ENCODE results near the gene ABCC8.

- TF ChIP-seq, protein P1, sequence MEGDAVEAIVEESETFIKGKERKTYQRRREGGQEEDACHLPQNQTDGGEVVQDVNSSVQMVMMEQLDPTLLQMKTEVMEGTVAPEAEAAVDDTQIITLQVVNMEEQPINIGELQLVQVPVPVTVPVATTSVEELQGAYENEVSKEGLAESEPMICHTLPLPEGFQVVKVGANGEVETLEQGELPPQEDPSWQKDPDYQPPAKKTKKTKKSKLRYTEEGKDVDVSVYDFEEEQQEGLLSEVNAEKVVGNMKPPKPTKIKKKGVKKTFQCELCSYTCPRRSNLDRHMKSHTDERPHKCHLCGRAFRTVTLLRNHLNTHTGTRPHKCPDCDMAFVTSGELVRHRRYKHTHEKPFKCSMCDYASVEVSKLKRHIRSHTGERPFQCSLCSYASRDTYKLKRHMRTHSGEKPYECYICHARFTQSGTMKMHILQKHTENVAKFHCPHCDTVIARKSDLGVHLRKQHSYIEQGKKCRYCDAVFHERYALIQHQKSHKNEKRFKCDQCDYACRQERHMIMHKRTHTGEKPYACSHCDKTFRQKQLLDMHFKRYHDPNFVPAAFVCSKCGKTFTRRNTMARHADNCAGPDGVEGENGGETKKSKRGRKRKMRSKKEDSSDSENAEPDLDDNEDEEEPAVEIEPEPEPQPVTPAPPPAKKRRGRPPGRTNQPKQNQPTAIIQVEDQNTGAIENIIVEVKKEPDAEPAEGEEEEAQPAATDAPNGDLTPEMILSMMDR (IDR thresholded peaks at IDR 0.05) = no peak
- TF ChIP-seq POLR2A (IDR thresholded peaks at IDR 0.05) = no peak
Measured at GRCh38 chr11:17402486-17402885, 74.2 kb downstream of the ABCC8 start.
